Psoas muscle (tissue), 8 donors: ENCODE results near the gene ADGRF4. TPM values are rescaled to one million over a fixed set of nuclear protein-coding genes. Genes with fewer than 3 reads are reported as not detected.
A peak's percentile ranks its signal among the peaks of the same experiment; 100 is the strongest.
"Not testable (repeated sequence)": the region's sequence is repeated elsewhere in the genome, so short reads cannot be mapped to it uniquely, and the experiment has no call there.

ENCODE experiments used
- ATAC-seq, 4 donors: fragments of 200-7000 bp; cut with Tn5 transposase; one replicate each; pipeline ENCODE4 v1.9.1; 2020; ENCODE audit warnings: moderate library complexity in 3 of 4, mild to moderate bottlenecking in 2 of 4
- DNase-seq, 2 donors: peaks; one replicate each; pipeline ENCODE4 v3.0.0-alpha.2; 2020
- H3K27ac ChIP-seq: fragments of 200-600 bp; one replicate; pipeline ENCODE4 v1.8.0; 2022
- H3K27me3 ChIP-seq, 3 donors: fragments of 200-600 bp in 1 of 3; one replicate each; pipeline versions ENCODE4 v1.6.1 to v1.8.0; 2013 to 2022; ENCODE audit warnings: low read length in 2 of 3, mild to moderate bottlenecking in 2 of 3, moderate library complexity in 1 of 3; ENCODE audit not compliant: insufficient read depth in 3 of 3
- H3K36me3 ChIP-seq, 2 donors: fragments of 200-600 bp in 1 of 2; one replicate each; pipeline versions ENCODE4 v1.6.1 to v1.8.0; 2013 to 2022; ENCODE audit warnings: low read depth in 1 of 2, mild to moderate bottlenecking in 1 of 2, moderate library complexity in 1 of 2; ENCODE audit not compliant: insufficient read depth in 1 of 2
- H3K4me1 ChIP-seq: fragments of 200-600 bp; one replicate; pipeline ENCODE4 v1.8.0; 2022
- H3K4me3 ChIP-seq: fragments of 200-600 bp; one replicate; pipeline ENCODE4 v1.8.0; 2022; ENCODE audit warnings: mild to moderate bottlenecking
- H3K9me3 ChIP-seq: fragments of 200-600 bp; one replicate; pipeline ENCODE4 v1.8.0; 2022
- WGBS, 3 donors: extraction: QIAGEN DNeasy Blood & Tissue Kit; methylation state at CpG; one replicate each; pipeline versions ENCODE4 v1.1.6 to v1.1.7; 2013; 5-methylcytosine and 5-hydroxymethylcytosine counted together
- intact Hi-C, 2 donors: fragments of 100-400 bp; cut with DNase I; formaldehyde crosslinking; loops; one replicate each; pipeline versions ENCODE4 v1.11.0 to v1.14.2; 2022
- polyA plus RNA-seq, 3 donors: library from polyadenylated mRNA; stranded (reverse); fragments of 200-250 nt; gene quantifications; one replicate each; pipeline ENCODE4 v1.2.3, GENCODE V29; 2013
- total RNA-seq, 4 donors: library from RNA; stranded (reverse); fragmentation: NEBNext Ultra II Directional in 2 of 4; extraction: Animal tissue kit (Norgen Biotek cat#: 25700) in 2 of 4; gene quantifications; one replicate each; pipeline versions ENCODE4 v1.2.1 to v1.2.4, GENCODE V29; 2021 to 2023
- TF ChIP-seq, protein P1 (sequence below): fragments of 200-600 bp; IDR thresholded peaks from one replicate; pipeline ENCODE4 v1.8.0; 2022; ENCODE audit warnings: antibody characterized with exemption
- donor health status: healthy with polysubstance abuse.
- donor health status: DM: no; HTN: no; CAD: no; lungs with moderate emphysema.
- donor health status: Bipolar disorder and iron deficiency.
- donor health status: healthy.
- donor health status: DM: yes; HTN: yes; CAD: no.
- donor health status: DM: no; HTN: no; CAD: no.
- donor health status: DM: no; HTN: no; CAD: no.
- donor health status: DM: yes; HTN: yes; CAD: no.

The ADGRF4 gene
- total and polyA plus RNA-seq, 7 donors: 0.03 to 0.18 TPM; not detected in 5

DNA sequence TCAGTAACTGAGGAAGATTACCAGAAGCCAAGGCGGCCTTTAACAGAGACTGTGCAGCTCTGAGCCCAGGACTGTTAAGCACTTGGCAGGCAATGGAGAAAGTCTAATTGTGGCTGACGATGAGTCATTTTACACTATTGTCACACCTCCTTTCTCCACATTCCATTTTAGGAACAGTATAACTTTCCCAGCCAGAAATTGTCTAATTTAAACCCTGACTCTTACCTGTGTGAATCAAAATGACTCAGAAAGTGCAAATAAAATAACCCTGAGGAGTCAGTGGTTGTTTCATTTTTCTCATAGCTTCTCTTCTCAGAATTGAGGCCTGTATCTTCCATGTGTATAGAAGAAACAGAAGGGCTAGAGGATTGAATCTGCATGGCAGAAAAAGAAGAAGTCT, 43.4 kb downstream of the ADGRF4 start:
- no peak overlapping the region for H3K4me3 ChIP-seq
- no peak for DNase-seq
- H3K27ac ChIP-seq: no peak overlapping the region
- H3K27me3 ChIP-seq: no peaks in the 10 kb centered on the region
- ATAC-seq: peak; percentile 89 to 99 (median 94)
- no peaks in the 10 kb centered on the region for H3K36me3 ChIP-seq
- intact Hi-C loops: no loop called here
- no peaks in the 10 kb centered on the region for H3K9me3 ChIP-seq
- TF ChIP-seq, protein P1, sequence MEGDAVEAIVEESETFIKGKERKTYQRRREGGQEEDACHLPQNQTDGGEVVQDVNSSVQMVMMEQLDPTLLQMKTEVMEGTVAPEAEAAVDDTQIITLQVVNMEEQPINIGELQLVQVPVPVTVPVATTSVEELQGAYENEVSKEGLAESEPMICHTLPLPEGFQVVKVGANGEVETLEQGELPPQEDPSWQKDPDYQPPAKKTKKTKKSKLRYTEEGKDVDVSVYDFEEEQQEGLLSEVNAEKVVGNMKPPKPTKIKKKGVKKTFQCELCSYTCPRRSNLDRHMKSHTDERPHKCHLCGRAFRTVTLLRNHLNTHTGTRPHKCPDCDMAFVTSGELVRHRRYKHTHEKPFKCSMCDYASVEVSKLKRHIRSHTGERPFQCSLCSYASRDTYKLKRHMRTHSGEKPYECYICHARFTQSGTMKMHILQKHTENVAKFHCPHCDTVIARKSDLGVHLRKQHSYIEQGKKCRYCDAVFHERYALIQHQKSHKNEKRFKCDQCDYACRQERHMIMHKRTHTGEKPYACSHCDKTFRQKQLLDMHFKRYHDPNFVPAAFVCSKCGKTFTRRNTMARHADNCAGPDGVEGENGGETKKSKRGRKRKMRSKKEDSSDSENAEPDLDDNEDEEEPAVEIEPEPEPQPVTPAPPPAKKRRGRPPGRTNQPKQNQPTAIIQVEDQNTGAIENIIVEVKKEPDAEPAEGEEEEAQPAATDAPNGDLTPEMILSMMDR: no peak
- 28 to 49% (median 32%) methylated on average over 2 of the region's 2 CpGs for WGBS, 3 donors
- H3K4me1 ChIP-seq: peaks cover 9% of the 10 kb centered on the region

DNA sequence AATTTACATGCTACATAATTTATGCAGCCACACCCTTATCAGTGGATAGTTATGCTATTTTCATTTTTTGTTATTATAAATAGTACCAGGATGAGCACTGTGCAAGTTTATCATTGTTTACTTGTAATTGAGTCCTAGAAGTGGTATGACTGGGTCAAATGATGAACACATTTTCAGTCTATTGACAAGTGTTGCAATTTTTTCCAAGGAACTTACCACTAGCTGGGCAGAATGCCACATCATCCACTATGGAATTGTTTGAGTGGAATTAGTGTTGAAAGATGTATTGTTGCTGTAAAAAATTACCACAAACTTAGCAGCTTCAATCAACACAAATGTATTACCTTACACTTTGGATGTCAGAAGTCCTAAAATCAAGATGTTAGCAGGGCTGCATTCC, 45.4 kb downstream of the ADGRF4 start:
- no peak for ATAC-seq
- intact Hi-C loops: no loop called here

DNA sequence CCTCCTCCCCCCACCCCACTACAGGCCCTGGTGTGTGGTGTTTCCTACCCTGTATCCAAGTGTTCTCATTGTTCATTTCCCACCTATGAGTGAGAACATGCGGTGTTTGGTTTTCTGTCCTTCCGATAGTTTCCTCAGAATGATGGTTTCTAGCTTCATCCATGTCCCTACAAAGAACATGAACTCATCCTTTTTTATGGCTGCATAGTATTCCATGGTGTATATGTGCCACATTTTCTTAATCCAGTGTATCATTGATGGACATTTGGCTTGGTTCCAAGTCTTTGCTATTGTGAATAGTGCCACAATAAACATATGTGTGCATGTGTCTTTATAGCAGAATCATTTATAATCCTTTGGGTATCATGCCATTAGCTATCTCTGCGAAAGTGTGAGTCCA, 46.9 kb downstream of the ADGRF4 start:
- H3K9me3 ChIP-seq, H3K36me3 ChIP-seq, intact Hi-C loops, H3K27me3 ChIP-seq, DNase-seq, H3K27ac ChIP-seq, H3K4me1 ChIP-seq, H3K4me3 ChIP-seq, ATAC-seq: not testable (repeated sequence)
- WGBS, 3 donors: 97 to 99% (median 97%) methylated on average over 3 of the region's 3 CpGs

More for the DNA sequence above, 45.4 kb downstream of the ADGRF4 start:
- no peaks in the 10 kb centered on the region for H3K27me3 ChIP-seq
- peaks cover 7% of the 10 kb centered on the region for H3K4me1 ChIP-seq
- H3K27ac ChIP-seq: no peak overlapping the region
- H3K9me3 ChIP-seq: no peaks in the 10 kb centered on the region
- TF ChIP-seq, protein P1: no peak
- DNase-seq: no peak
- H3K36me3 ChIP-seq: no peaks in the 10 kb centered on the region
- H3K4me3 ChIP-seq: no peak overlapping the region

DNA sequence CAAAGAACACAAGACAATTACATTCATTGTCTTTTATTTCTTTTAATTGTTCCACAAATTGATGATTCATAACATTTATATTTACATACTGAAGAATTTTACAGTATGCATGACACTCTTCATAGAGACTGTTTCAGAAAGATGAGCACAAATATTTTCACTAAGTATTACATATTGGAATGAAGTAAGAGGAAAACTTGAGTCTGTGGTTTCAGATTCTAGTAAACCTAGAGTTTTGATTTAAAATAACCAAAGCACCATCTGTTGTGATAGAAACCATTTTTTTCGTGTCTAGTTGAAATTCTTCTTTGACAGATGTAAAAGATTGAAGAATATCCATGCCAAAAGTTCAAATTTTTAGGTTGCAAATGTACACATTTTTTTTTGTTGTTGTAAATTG, 51.4 kb downstream of the ADGRF4 start:
- Histone ChIP-seq H3K27me3 (no peaks in the 10 kb centered on the region), H3K9me3 (no peaks in the 10 kb centered on the region), H3K4me1 (no peaks in the 10 kb centered on the region), H3K36me3 (no peaks in the 10 kb centered on the region), H3K27ac (no peak overlapping the region), H3K4me3 (no peak overlapping the region)
- DNase-seq (no peak), ATAC-seq (no peak)
- intact Hi-C loops: no loop called here
- 39 to 46% (median 44%) methylated on average over 1 of the region's 1 CpG for WGBS, 3 donors
- TF ChIP-seq, protein P1: no peak

DNA sequence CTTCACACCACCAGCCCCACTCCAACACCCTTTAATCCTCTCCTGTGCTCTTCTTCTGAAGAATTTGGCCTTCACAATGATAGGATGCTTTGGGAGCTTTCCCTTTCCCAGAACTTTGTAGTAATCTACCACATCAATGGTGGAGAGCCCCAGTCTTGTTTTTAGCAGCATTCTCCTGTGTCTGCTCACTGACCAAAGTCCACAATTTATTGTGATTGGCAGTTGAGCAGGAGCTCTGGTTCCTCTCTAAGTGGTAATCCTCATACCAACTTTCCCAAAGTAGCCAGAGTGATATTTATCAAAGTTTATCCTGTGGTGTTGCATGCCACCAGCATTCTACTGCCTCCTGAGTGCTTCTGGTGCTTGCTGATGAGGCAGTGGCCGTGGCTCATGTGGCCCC, 54.4 kb downstream of the ADGRF4 start:
- intact Hi-C loops: no loop called here
- peaks cover 5% of the 10 kb centered on the region for H3K9me3 ChIP-seq
- DNase-seq (no peak), ATAC-seq (no peak)
- no peaks in the 10 kb centered on the region for H3K36me3 ChIP-seq
- no peak overlapping the region for H3K27ac ChIP-seq
- H3K4me3 ChIP-seq: no peak overlapping the region
- TF ChIP-seq, protein P1: no peak
- no peaks in the 10 kb centered on the region for H3K4me1 ChIP-seq
- H3K27me3 ChIP-seq: no peaks in the 10 kb centered on the region
- WGBS, 3 donors: 58 to 67% (median 67%) methylated on average over 1 of the region's 1 CpG
